NCI-H1105 treated with DMSO at 0.1 percent for 48 hours (cell line): Measurements from ENCODE around the gene DDX39A.

ENCODE experiments used
- DNase-seq: peaks from one replicate; lab custom pipeline; 2025; lab: John Stamatoyannopoulos, UW

Gene DDX39A

GRCh38 chr19:14363183-14364097, 55.7 kb downstream of the DDX39A start:
- DNase-seq = no peak

GRCh38 chr19:14361824-14362223, 57.3 kb downstream of the DDX39A start:
- no peak for DNase-seq
